Caco-2 (cell line): ENCODE data around the gene GPR17. TPM values are rescaled to one million over a fixed set of nuclear protein-coding genes. Genes with fewer than 3 reads are reported as not detected.

Experiments used
- BruUV-seq: library from RNA; stranded (reverse); fragments of 400-500 nt; replicated peaks from 2 replicates; lab custom pipeline; 2021; lab: Mats Ljungman, UMichigan
- CTCF ChIA-PET: fragments of 300-600 bp; sonication (Branson Sonifier 250); formaldehyde crosslinking; loops from one replicate; lab custom pipeline; 2022; ENCODE audit warnings: antibody characterized with exemption; lab: Charles Lee
- POLR2A ChIA-PET: fragments of 300-600 bp; sonication (Branson Sonifier 250); formaldehyde crosslinking; loops from one replicate; lab custom pipeline; 2022; ENCODE audit warnings: antibody characterized with exemption; lab: Charles Lee
- DNase-seq, 2 experiments: peaks; one replicate each; pipeline versions ENCODE4 v3.0.0 to v3.0.0-alpha.2; 2020 to 2022
- H3K27me3 ChIP-seq: replicated peaks from 2 replicates; pipeline ENCODE4 v1.6.0; 2011; ENCODE audit warnings: low read length; ENCODE audit not compliant: control insufficient read depth, insufficient read depth
- H3K36me3 ChIP-seq: 2 replicates; pipeline ENCODE4 v1.5.1; 2011; ENCODE audit warnings: low read length; ENCODE audit not compliant: control insufficient read depth, insufficient read depth
- H3K4me1 ChIP-seq: fragments of 250-450 bp; sonication (Bioruptor Pico); 2 replicates; pipeline ENCODE4 v1.5.1; 2020; ENCODE audit warnings: mild to moderate bottlenecking
- H3K4me3 ChIP-seq: 2 replicates; pipeline ENCODE4 v1.5.1; 2011; ENCODE audit warnings: low read depth, mild to moderate bottlenecking, control low read depth, low read length
- H3K9me3 ChIP-seq: fragments of 250-450 bp; sonication (Bioruptor Pico); 2 replicates; pipeline ENCODE4 v1.5.1; 2020; ENCODE audit warnings: mild to moderate bottlenecking, moderate library complexity
- H3K27ac Mint-ChIP-seq: one replicate; pipeline ENCODE4 v1.8.0; 2022; ENCODE audit warnings: mixed read lengths; ENCODE audit not compliant: unreplicated experiment
- H3K27me3 Mint-ChIP-seq: one replicate; pipeline ENCODE4 v1.8.0; 2022; ENCODE audit warnings: mixed read lengths; ENCODE audit not compliant: insufficient read depth, unreplicated experiment
- H3K36me3 Mint-ChIP-seq: one replicate; pipeline ENCODE4 v1.8.0; 2022; ENCODE audit warnings: mild to moderate bottlenecking, mixed read lengths; ENCODE audit not compliant: insufficient read depth, unreplicated experiment
- H3K4me1 Mint-ChIP-seq: one replicate; pipeline ENCODE4 v1.8.0; 2022; ENCODE audit warnings: low read depth, mixed read lengths; ENCODE audit not compliant: unreplicated experiment
- H3K4me3 Mint-ChIP-seq: one replicate; pipeline ENCODE4 v1.8.0; 2022; ENCODE audit warnings: mild to moderate bottlenecking, moderate library complexity, mixed read lengths; ENCODE audit not compliant: unreplicated experiment
- H3K9me3 Mint-ChIP-seq: one replicate; pipeline ENCODE4 v1.8.0; 2022; ENCODE audit warnings: mixed read lengths; ENCODE audit not compliant: unreplicated experiment
- intact Hi-C: fragments of 100-400 bp; cut with micrococcal nuclease; formaldehyde crosslinking; loops from one replicate; pipeline ENCODE4 v1.10.0; 2022; ENCODE audit not compliant: unreplicated experiment
- total RNA-seq: library from RNA; stranded (reverse); gene quantifications from 2 replicates; pipeline ENCODE4 v1.2.3, GENCODE V29; 2022
- TF ChIP-seq, protein P1 (sequence below), 2 experiments: fragments of 200-600 bp in 1 of 2; IDR thresholded peaks; 1 replicate in 1 of 2; 2 replicates in 1 of 2; pipeline versions ENCODE4 v1.5.1 to v1.8.0; 2011 to 2022; ENCODE audit warnings: antibody characterized with exemption in 1 of 2, control low read depth in 1 of 2, inconsistent platforms in 1 of 2, low read depth in 1 of 2, low read length in 1 of 2, mild to moderate bottlenecking in 1 of 2, moderate library complexity in 1 of 2; ENCODE audit not compliant: insufficient read depth in 1 of 2, severe bottlenecking in 1 of 2, unreplicated experiment in 1 of 2

The GPR17 gene
- total RNA-seq, 1 experiment from 2014 or later: not detected

DNA sequence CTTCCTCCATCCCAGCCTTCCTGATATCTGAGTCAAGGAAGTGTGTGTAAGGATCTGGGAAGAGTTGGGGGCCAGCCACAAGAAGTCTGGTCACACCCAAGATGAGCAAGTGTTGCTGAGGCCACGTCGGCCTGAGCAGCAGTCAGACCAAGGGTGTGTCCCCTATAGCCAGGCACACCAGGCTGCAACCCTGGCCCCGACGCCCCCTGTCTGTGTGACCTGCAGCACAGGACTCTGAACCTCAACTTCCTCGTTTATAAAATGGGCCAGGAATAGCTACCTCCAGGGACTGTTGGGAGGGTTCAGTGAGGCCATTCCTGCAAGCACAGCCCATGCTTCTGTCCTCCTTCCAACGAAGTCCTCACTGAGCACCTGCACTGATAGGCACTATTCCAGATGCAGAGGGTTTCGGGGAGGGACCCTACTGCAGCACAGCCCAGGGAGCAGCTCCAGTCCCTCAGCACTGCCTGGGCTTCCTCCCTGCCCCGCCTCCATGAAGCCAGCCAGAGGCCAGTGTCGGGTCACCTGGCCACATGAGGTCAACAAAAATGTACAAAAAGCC lies 16.1 kb downstream of the GPR17 start:
- Histone ChIP-seq H3K4me3 (no peak overlapping the region), H3K36me3 (no peaks in the 10 kb centered on the region), H3K4me1 (peaks cover 10% of the 10 kb centered on the region), H3K9me3 (no peaks in the 10 kb centered on the region), H3K27me3 (no peaks in the 10 kb centered on the region)
- ChIA-PET CTCF (no interaction called here), POLR2A (interaction anchor here (1.0 kb wide), 1 partner anchor 9 kb away, joined by 3 read pairs; no protein-coding TSS in a partner anchor)
- intact Hi-C loops: no loop called here
- BruUV-seq: no TSS peak
- DNase-seq: peak in 1 of 2 experiments; percentile 22
- no peak overlapping the region for H3K27ac Mint-ChIP-seq
- TF ChIP-seq, protein P1, sequence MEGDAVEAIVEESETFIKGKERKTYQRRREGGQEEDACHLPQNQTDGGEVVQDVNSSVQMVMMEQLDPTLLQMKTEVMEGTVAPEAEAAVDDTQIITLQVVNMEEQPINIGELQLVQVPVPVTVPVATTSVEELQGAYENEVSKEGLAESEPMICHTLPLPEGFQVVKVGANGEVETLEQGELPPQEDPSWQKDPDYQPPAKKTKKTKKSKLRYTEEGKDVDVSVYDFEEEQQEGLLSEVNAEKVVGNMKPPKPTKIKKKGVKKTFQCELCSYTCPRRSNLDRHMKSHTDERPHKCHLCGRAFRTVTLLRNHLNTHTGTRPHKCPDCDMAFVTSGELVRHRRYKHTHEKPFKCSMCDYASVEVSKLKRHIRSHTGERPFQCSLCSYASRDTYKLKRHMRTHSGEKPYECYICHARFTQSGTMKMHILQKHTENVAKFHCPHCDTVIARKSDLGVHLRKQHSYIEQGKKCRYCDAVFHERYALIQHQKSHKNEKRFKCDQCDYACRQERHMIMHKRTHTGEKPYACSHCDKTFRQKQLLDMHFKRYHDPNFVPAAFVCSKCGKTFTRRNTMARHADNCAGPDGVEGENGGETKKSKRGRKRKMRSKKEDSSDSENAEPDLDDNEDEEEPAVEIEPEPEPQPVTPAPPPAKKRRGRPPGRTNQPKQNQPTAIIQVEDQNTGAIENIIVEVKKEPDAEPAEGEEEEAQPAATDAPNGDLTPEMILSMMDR (IDR thresholded peaks at IDR 0.05; ENCODE audit: insufficient read depth in 1 of 2, low read depth in 1 of 2, low read length in 1 of 2, severe bottlenecking in 1 of 2, unreplicated experiment in 1 of 2): no peak
- H3K4me1 Mint-ChIP-seq: no peaks in the 10 kb centered on the region
- no peaks in the 10 kb centered on the region for H3K9me3 Mint-ChIP-seq
- no peaks in the 10 kb centered on the region for H3K27me3 Mint-ChIP-seq
- no peak overlapping the region for H3K4me3 Mint-ChIP-seq
- no peaks in the 10 kb centered on the region for H3K36me3 Mint-ChIP-seq

- no peak overlapping the region for H3K4me3 Mint-ChIP-seq
- H3K27ac Mint-ChIP-seq: no peak overlapping the region
- no peak overlapping the region for H3K4me3 ChIP-seq
- CTCF ChIA-PET: no interaction called here
- H3K4me1 ChIP-seq: peaks cover 10% of the 10 kb centered on the region
- H3K9me3 Mint-ChIP-seq: no peaks in the 10 kb centered on the region
- POLR2A ChIA-PET: interaction anchor here (0.6 kb wide), 1 partner anchor 17 kb away, joined by 3 read pairs; no protein-coding TSS in a partner anchor
- TF ChIP-seq, protein P1 (IDR thresholded peaks at IDR 0.05; ENCODE audit: insufficient read depth in 1 of 2, low read depth in 1 of 2, low read length in 1 of 2, severe bottlenecking in 1 of 2, unreplicated experiment in 1 of 2): no peak
- H3K36me3 Mint-ChIP-seq: no peaks in the 10 kb centered on the region
- H3K27me3 Mint-ChIP-seq: no peaks in the 10 kb centered on the region
- H3K36me3 ChIP-seq: no peaks in the 10 kb centered on the region
- intact Hi-C loops: no loop called here
- DNase-seq: peak in 1 of 2 experiments; percentile 23
- H3K9me3 ChIP-seq: 0 out of 2 replicates have a peak, but pooled peaks cover 5% of the 10 kb centered on the region
- no peaks in the 10 kb centered on the region for H3K4me1 Mint-ChIP-seq
- H3K27me3 ChIP-seq: no peaks in the 10 kb centered on the region
- no TSS peak for BruUV-seq
Measured at GRCh38 chr2:127662937-127663565, 17.1 kb downstream of the GPR17 start.

- H3K27ac Mint-ChIP-seq: no peak overlapping the region
- H3K36me3 Mint-ChIP-seq: no peaks in the 10 kb centered on the region
- TF ChIP-seq, protein P1 (IDR thresholded peaks at IDR 0.05; ENCODE audit: insufficient read depth in 1 of 2, low read depth in 1 of 2, low read length in 1 of 2, severe bottlenecking in 1 of 2, unreplicated experiment in 1 of 2): no peak
- no peak for DNase-seq
- H3K9me3 ChIP-seq: 0 out of 2 replicates have a peak, but pooled peaks cover 8% of the 10 kb centered on the region
- H3K4me3 ChIP-seq: no peak overlapping the region
- H3K9me3 Mint-ChIP-seq: no peaks in the 10 kb centered on the region
- ChIA-PET POLR2A (interaction anchor here (0.6 kb wide), 1 partner anchor 17 kb away, joined by 3 read pairs; no protein-coding TSS in a partner anchor), CTCF (no interaction called here)
- BruUV-seq: no TSS peak
- H3K27me3 ChIP-seq: no peaks in the 10 kb centered on the region
- intact Hi-C loops: no loop called here
- H3K4me1 Mint-ChIP-seq: no peaks in the 10 kb centered on the region
- no peak overlapping the region for H3K4me3 Mint-ChIP-seq
- peaks cover 10% of the 10 kb centered on the region for H3K4me1 ChIP-seq
- H3K27me3 Mint-ChIP-seq: no peaks in the 10 kb centered on the region
- H3K36me3 ChIP-seq: no peaks in the 10 kb centered on the region
Measured at GRCh38 chr2:127663566-127664064, 17.7 kb downstream of the GPR17 start.
